CD4-positive, CD25-positive, alpha-beta regulatory T cell (primary cell): ENCODE results near the gene APOC3. TPM values are rescaled to one million over a fixed set of nuclear protein-coding genes. Genes with fewer than 3 reads are reported as not detected.

Experiments used
- ATAC-seq, 2 donors: fragments of 150-1000 bp; cut with Tn5 transposase; one replicate each; pipeline ENCODE4 v1.10.0; 2021; ENCODE audit warnings: low read depth in 2 of 2, moderate number of reproducible peaks in 2 of 2, moderate library complexity in 1 of 2
- DNase-seq, 3 donors: peaks; one replicate each; pipeline versions ENCODE4 v3.0.0 to v3.0.0-alpha.2; 2012 to 2022; ENCODE audit warnings: mixed read lengths in 1 of 3
- H3K27ac ChIP-seq: one replicate; pipeline ENCODE4 v1.7.0; 2013; ENCODE audit warnings: mild to moderate bottlenecking, low read length; ENCODE audit not compliant: insufficient read depth, poor library complexity, severe bottlenecking
- H3K27me3 ChIP-seq: one replicate; pipeline ENCODE4 v1.7.0; 2013; ENCODE audit warnings: low read length; ENCODE audit not compliant: control insufficient read depth, insufficient read depth
- H3K36me3 ChIP-seq: one replicate; pipeline ENCODE4 v1.7.0; 2013; ENCODE audit warnings: mild to moderate bottlenecking, low read length, moderate library complexity; ENCODE audit not compliant: control insufficient read depth, insufficient read depth
- H3K4me1 ChIP-seq: 2 replicates; pipeline ENCODE4 v1.7.0; 2013; ENCODE audit warnings: mild to moderate bottlenecking, low read length; ENCODE audit not compliant: insufficient read depth, control insufficient read depth, poor library complexity, severe bottlenecking
- H3K4me3 ChIP-seq: one replicate; pipeline ENCODE4 v1.7.0; 2013; ENCODE audit warnings: low read depth, mild to moderate bottlenecking, low read length, moderate library complexity
- H3K9me3 ChIP-seq, 2 experiments: 1 replicate in 1 of 2; 2 replicates in 1 of 2; pipeline ENCODE4 v1.7.0; 2013; ENCODE audit warnings: low read length in 2 of 2, mild to moderate bottlenecking in 1 of 2, moderate library complexity in 1 of 2; ENCODE audit not compliant: control insufficient read depth in 2 of 2
- H3K27ac Mint-ChIP-seq, 3 donors: one replicate each; pipeline ENCODE4 v1.8.0; 2020 to 2022; ENCODE audit warnings: mild to moderate bottlenecking in 3 of 3, mixed read lengths in 3 of 3, moderate library complexity in 2 of 3
- H3K27me3 Mint-ChIP-seq: one replicate; pipeline ENCODE4 v1.8.0; 2022; ENCODE audit warnings: mild to moderate bottlenecking, mixed read lengths
- H3K36me3 Mint-ChIP-seq: one replicate; pipeline ENCODE4 v1.8.0; 2020; ENCODE audit warnings: mixed read lengths
- H3K4me1 Mint-ChIP-seq, 4 donors: one replicate each; pipeline ENCODE4 v1.8.0; 2020 to 2022; ENCODE audit warnings: mixed read lengths in 4 of 4, mild to moderate bottlenecking in 1 of 4
- H3K4me3 Mint-ChIP-seq, 4 donors: one replicate each; pipeline ENCODE4 v1.8.0; 2020 to 2022; ENCODE audit warnings: mild to moderate bottlenecking in 4 of 4, mixed read lengths in 4 of 4, moderate library complexity in 3 of 4
- H3K9me3 Mint-ChIP-seq, 7 donors: one replicate each; pipeline ENCODE4 v1.8.0; 2020 to 2022; ENCODE audit warnings: mixed read lengths in 7 of 7, mild to moderate bottlenecking in 3 of 7, moderate library complexity in 2 of 7
- polyA plus RNA-seq, 4 donors: library from polyadenylated mRNA; unstranded; fragments of 300-500 nt; fragmentation: Illumina TruSeq; gene quantifications; one replicate each; pipeline ENCODE4 v1.2.3, GENCODE V29; 2021
- total RNA-seq: library from RNA; stranded (reverse); gene quantifications from one replicate; pipeline ENCODE4 v1.2.3, GENCODE V29; 2022

The APOC3 gene
- total and polyA plus RNA-seq, 5 donors from 2014 or later = not detected

GRCh38 chr11:116807601-116808261 is 22.0 kb upstream of the APOC3 start:
- Mint-ChIP-seq H3K4me3 (no peak overlapping the region), H3K27me3 (peaks cover 9% of the 10 kb centered on the region), H3K4me1 (no peaks in the 10 kb centered on the region), H3K27ac (no peak overlapping the region), H3K36me3 (no peaks in the 10 kb centered on the region), H3K9me3 (peaks cover 0 to 1% (median 0%) of the 10 kb centered on the region in 7 donors)
- Histone ChIP-seq H3K27ac (no peak overlapping the region), H3K27me3 (no peaks in the 10 kb centered on the region), H3K4me3 (no peak overlapping the region), H3K36me3 (no peaks in the 10 kb centered on the region), H3K9me3 (no peaks in the 10 kb centered on the region), H3K4me1 (no peaks in the 10 kb centered on the region)
- no peak for ATAC-seq
- no peak for DNase-seq

- Histone ChIP-seq H3K4me1 (no peaks in the 10 kb centered on the region), H3K27ac (no peak overlapping the region), H3K9me3 (no peaks in the 10 kb centered on the region), H3K36me3 (no peaks in the 10 kb centered on the region), H3K4me3 (no peak overlapping the region), H3K27me3 (no peaks in the 10 kb centered on the region)
- DNase-seq (no peak), ATAC-seq (no peak)
- Mint-ChIP-seq H3K27ac (no peak overlapping the region), H3K36me3 (no peaks in the 10 kb centered on the region), H3K4me3 (no peak overlapping the region), H3K4me1 (no peaks in the 10 kb centered on the region), H3K27me3 (peaks cover 6% of the 10 kb centered on the region), H3K9me3 (peaks cover 0 to 1% (median 0%) of the 10 kb centered on the region in 7 donors)
These were observed 21.2 kb upstream of the APOC3 start for GRCh38 chr11:116808262-116809175.

- Mint-ChIP-seq H3K4me1 (no peaks in the 10 kb centered on the region), H3K9me3 (peaks cover 0 to 1% (median 0%) of the 10 kb centered on the region in 7 donors), H3K36me3 (no peaks in the 10 kb centered on the region), H3K27ac (no peak overlapping the region), H3K27me3 (peaks cover under 1% of the 10 kb centered on the region), H3K4me3 (no peak overlapping the region)
- Histone ChIP-seq H3K9me3 (no peaks in the 10 kb centered on the region), H3K4me3 (no peak overlapping the region), H3K4me1 (no peaks in the 10 kb centered on the region), H3K36me3 (no peaks in the 10 kb centered on the region), H3K27ac (no peak overlapping the region), H3K27me3 (no peaks in the 10 kb centered on the region)
- ATAC-seq (no peak), DNase-seq (no peak)
These were observed 18.5 kb upstream of the APOC3 start for GRCh38 chr11:116811194-116811593.

- Histone ChIP-seq H3K27ac (no peak overlapping the region), H3K9me3 (no peaks in the 10 kb centered on the region), H3K36me3 (no peaks in the 10 kb centered on the region), H3K27me3 (no peaks in the 10 kb centered on the region), H3K4me3 (no peak overlapping the region), H3K4me1 (no peaks in the 10 kb centered on the region)
- H3K4me1 Mint-ChIP-seq = no peaks in the 10 kb centered on the region
- ATAC-seq = no peak
- DNase-seq = no peak
- H3K9me3 Mint-ChIP-seq = peaks cover 0 to 1% (median 0%) of the 10 kb centered on the region in 7 donors
- no peaks in the 10 kb centered on the region for H3K36me3 Mint-ChIP-seq
- H3K27ac Mint-ChIP-seq = no peak overlapping the region
- H3K27me3 Mint-ChIP-seq = no peaks in the 10 kb centered on the region
- no peak overlapping the region for H3K4me3 Mint-ChIP-seq
These were observed 17.6 kb upstream of the APOC3 start for GRCh38 chr11:116812109-116812508.

GRCh38 chr11:116813170-116813569 is 16.5 kb upstream of the APOC3 start:
- Histone ChIP-seq H3K36me3 (no peaks in the 10 kb centered on the region), H3K27ac (no peak overlapping the region), H3K4me1 (no peaks in the 10 kb centered on the region), H3K9me3 (no peaks in the 10 kb centered on the region), H3K4me3 (no peak overlapping the region), H3K27me3 (no peaks in the 10 kb centered on the region)
- ATAC-seq (no peak), DNase-seq (no peak)
- Mint-ChIP-seq H3K9me3 (peaks cover 0 to 1% (median 0%) of the 10 kb centered on the region in 7 donors), H3K4me1 (no peaks in the 10 kb centered on the region), H3K27me3 (no peaks in the 10 kb centered on the region), H3K36me3 (no peaks in the 10 kb centered on the region), H3K27ac (no peak overlapping the region), H3K4me3 (no peak overlapping the region)

GRCh38 chr11:116813781-116814471 is 15.8 kb upstream of the APOC3 start:
- Mint-ChIP-seq H3K4me3 (no peak overlapping the region), H3K36me3 (no peaks in the 10 kb centered on the region), H3K27me3 (no peaks in the 10 kb centered on the region), H3K9me3 (peaks cover 0 to 1% (median 0%) of the 10 kb centered on the region in 7 donors), H3K4me1 (no peaks in the 10 kb centered on the region), H3K27ac (no peak overlapping the region)
- DNase-seq (no peak), ATAC-seq (no peak)
- Histone ChIP-seq H3K27ac (no peak overlapping the region), H3K9me3 (no peaks in the 10 kb centered on the region), H3K36me3 (no peaks in the 10 kb centered on the region), H3K4me1 (no peaks in the 10 kb centered on the region), H3K4me3 (no peak overlapping the region), H3K27me3 (no peaks in the 10 kb centered on the region)

GRCh38 chr11:116814502-116814901 is 15.2 kb upstream of the APOC3 start:
- H3K4me3 ChIP-seq = no peak overlapping the region
- DNase-seq = no peak
- no peaks in the 10 kb centered on the region for H3K4me1 ChIP-seq
- Mint-ChIP-seq H3K4me1 (no peaks in the 10 kb centered on the region), H3K27ac (no peak overlapping the region), H3K27me3 (no peaks in the 10 kb centered on the region), H3K9me3 (peaks cover 0 to 1% (median 0%) of the 10 kb centered on the region in 7 donors), H3K36me3 (no peaks in the 10 kb centered on the region), H3K4me3 (no peak overlapping the region)
- no peaks in the 10 kb centered on the region for H3K36me3 ChIP-seq
- H3K9me3 ChIP-seq = no peaks in the 10 kb centered on the region
- H3K27me3 ChIP-seq = no peaks in the 10 kb centered on the region
- no peak for ATAC-seq
- H3K27ac ChIP-seq = no peak overlapping the region
